Endothelial cell (in vitro differentiated cells): ENCODE results near the gene RCE1. TPM values are rescaled to one million over a fixed set of nuclear protein-coding genes. Genes with fewer than 3 reads are reported as not detected.

Experiments
- DNase-seq: peaks from one replicate; pipeline ENCODE4 v3.0.0; 2021; ENCODE audit warnings: low spot score
- H3K27ac Mint-ChIP-seq: one replicate; pipeline ENCODE4 v1.8.0; 2021; ENCODE audit warnings: mixed read lengths, inconsistent platforms; ENCODE audit not compliant: unreplicated experiment
- H3K27me3 Mint-ChIP-seq: one replicate; pipeline ENCODE4 v1.8.0; 2021; ENCODE audit warnings: mild to moderate bottlenecking, moderate library complexity, mixed read lengths, inconsistent platforms; ENCODE audit not compliant: unreplicated experiment
- H3K36me3 Mint-ChIP-seq: one replicate; pipeline ENCODE4 v1.8.0; 2021; ENCODE audit warnings: mild to moderate bottlenecking, low read depth, mixed read lengths, inconsistent platforms; ENCODE audit not compliant: unreplicated experiment
- H3K4me1 Mint-ChIP-seq: one replicate; pipeline ENCODE4 v1.8.0; 2021; ENCODE audit warnings: mild to moderate bottlenecking, mixed read lengths, inconsistent platforms; ENCODE audit not compliant: unreplicated experiment
- H3K4me3 Mint-ChIP-seq: one replicate; pipeline ENCODE4 v1.8.0; 2021; ENCODE audit warnings: mild to moderate bottlenecking, mixed read lengths, inconsistent platforms; ENCODE audit not compliant: unreplicated experiment
- H3K9me3 Mint-ChIP-seq: one replicate; pipeline ENCODE4 v1.8.0; 2021; ENCODE audit warnings: mixed read lengths, inconsistent platforms; ENCODE audit not compliant: unreplicated experiment
- CTCF ChIP-seq: fragments of 200-600 bp; sonication (generic); IDR thresholded peaks from one replicate; pipeline ENCODE4 v1.5.0; 2021; ENCODE audit warnings: antibody characterized with exemption; ENCODE audit not compliant: unreplicated experiment
- total RNA-seq: library from RNA; stranded (reverse); fragmentation: NEBNext Ultra II Directional; extraction: Animal tissue kit (Norgen Biotek cat#: 25700); gene quantifications from one replicate; pipeline ENCODE4 v1.2.1, GENCODE V29; 2021; ENCODE audit not compliant: unreplicated experiment

RCE1 gene
- total RNA-seq, 1 donor from 2014 or later, result 25.2 TPM

DNA sequence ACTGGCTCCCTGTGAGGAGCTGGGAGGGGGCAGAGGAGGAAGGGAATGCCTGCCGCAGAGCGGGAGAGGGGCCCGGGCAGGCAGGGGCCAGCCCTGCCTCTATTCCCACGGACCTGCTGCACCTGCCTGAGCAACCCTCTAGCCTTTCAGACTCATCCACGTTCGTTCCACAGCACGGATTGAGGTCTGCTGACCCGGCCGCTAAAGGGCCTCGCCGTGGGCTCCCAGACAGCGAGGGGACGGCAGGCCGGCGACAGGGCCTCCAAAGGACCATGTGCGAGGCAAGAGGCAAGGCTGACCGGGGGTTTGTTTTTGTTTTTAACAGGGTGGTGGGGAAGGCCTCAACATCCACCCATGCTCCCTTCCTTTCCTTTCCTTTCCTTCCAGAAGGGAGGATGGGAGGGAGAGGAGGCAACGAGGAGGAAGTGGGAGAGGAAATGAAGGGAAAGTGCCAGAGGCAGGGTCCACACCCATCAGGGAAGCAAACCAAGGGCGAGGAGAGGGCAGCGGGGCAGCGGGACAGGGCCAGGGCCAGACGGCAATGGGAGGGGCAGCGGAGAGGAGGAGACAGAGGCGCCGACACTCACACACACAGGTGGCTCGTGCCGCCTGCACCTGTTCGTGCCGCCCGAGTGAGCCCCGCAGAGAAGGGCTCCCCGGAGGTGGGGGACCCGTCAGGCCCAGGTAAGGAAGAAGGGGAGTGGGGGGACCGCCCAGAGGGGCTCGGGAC, 21.1 kb downstream of the RCE1 start:
- Mint-ChIP-seq H3K27ac (no peak overlapping the region), H3K36me3 (peaks cover 3% of the 10 kb centered on the region), H3K27me3 (peaks cover 6% of the 10 kb centered on the region), H3K4me3 (no peak overlapping the region), H3K4me1 (peaks cover 4% of the 10 kb centered on the region), H3K9me3 (no peaks in the 10 kb centered on the region)
- no peak for TF ChIP-seq CTCF
- no peak for DNase-seq

DNA sequence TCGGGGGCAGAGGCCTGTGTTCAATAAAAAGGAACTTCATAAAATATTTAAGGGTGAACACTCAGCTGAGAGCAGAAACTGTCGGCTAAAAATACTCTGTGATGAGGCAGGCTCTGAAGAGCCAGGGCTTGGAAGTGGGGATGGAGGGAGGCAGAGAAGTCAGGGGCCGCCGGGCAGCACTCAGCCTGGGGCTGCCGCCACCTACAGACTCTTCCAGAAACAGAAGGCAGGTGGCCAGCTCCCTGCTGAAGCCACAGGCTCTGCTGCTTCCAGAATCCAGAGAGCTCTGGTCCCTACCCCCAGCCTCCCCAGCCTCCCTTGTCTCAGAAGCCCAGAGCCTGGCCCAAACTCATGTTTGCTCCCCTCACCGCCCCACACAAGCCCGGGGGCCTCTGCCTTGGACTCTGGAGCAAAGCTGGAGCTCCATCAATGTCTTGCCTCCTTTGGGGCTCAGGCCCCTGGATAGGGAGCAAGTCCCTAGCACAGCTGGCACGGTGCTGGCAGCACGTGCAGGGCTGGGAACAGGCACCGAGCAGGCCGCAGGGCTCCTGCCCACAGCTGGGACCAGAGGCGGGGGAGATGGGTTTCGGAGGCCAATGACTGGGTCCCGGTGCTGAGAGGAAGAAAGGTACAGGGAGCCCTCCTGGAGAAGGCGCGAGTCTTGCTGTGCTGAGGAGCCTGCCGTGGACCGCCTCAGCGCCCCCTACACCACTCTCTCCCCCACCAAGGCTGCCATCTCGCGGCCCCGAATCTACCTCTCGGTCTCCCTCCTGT, 21.9 kb downstream of the RCE1 start:
- Mint-ChIP-seq H3K36me3 (peaks cover 3% of the 10 kb centered on the region), H3K9me3 (no peaks in the 10 kb centered on the region), H3K27me3 (peaks cover 9% of the 10 kb centered on the region), H3K27ac (no peak overlapping the region), H3K4me1 (peaks cover 4% of the 10 kb centered on the region), H3K4me3 (no peak overlapping the region)
- no peak for DNase-seq
- TF ChIP-seq CTCF, result no peak

GRCh38 chr11:66866007-66866406, 22.8 kb downstream of the RCE1 start:
- Mint-ChIP-seq H3K36me3 (peaks cover 3% of the 10 kb centered on the region), H3K9me3 (no peaks in the 10 kb centered on the region), H3K4me1 (peaks cover 4% of the 10 kb centered on the region), H3K27ac (no peak overlapping the region), H3K27me3 (peaks cover 9% of the 10 kb centered on the region), H3K4me3 (no peak overlapping the region)
- no peak for TF ChIP-seq CTCF
- no peak for DNase-seq

GRCh38 chr11:66866511-66866986, 23.3 kb downstream of the RCE1 start:
- Mint-ChIP-seq H3K9me3 (no peaks in the 10 kb centered on the region), H3K27ac (no peak overlapping the region), H3K4me3 (no peak overlapping the region), H3K36me3 (peaks cover 3% of the 10 kb centered on the region), H3K27me3 (peaks cover 9% of the 10 kb centered on the region), H3K4me1 (peaks cover 4% of the 10 kb centered on the region)
- no peak for DNase-seq
- TF ChIP-seq CTCF, result no peak
